ENCODE results near the gene NTM.

NTM gene

DNA sequence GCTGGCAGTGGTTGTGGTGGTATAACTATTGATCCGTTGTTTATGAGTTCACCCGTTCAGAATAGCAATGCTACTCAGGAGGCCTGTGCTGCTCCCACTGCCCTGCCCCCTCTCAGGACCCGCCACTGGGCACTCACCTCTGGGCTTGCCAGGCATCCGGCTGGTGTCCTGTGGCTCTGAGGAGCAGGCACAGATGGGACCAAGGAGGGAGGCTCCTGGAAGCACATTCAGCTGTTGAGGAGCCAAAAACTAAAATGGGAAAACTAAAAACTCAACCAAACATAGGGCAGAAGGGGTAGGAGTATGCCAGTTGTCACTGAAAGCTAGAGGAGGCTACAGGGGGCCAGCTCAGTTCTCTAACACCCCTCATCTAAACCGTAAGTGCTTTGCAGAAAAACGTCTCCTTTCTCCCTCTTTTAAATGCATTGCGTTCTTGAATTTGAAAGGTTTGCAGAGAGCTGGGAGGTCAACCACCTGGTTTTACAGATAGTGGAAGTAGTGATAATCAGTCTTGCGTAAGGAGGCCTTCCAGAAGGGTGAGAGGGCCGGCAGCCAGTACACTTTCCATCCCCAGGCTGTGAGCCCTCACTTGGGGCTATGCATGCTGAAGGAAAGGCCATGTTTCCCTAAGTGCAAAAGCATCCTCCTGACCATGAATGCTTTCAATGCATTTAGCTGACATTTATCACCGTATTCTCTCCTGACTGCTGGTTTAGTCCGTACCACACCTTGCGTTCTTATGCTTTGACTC, 547.4 kb downstream of the NTM start:
- DNase-seq (ENCODE audit: low read depth): no peak

- no peak for DNase-seq (ENCODE audit: low read depth)
Measured at GRCh38 chr11:131918663-131919062, 548.2 kb downstream of the NTM start.

DNA sequence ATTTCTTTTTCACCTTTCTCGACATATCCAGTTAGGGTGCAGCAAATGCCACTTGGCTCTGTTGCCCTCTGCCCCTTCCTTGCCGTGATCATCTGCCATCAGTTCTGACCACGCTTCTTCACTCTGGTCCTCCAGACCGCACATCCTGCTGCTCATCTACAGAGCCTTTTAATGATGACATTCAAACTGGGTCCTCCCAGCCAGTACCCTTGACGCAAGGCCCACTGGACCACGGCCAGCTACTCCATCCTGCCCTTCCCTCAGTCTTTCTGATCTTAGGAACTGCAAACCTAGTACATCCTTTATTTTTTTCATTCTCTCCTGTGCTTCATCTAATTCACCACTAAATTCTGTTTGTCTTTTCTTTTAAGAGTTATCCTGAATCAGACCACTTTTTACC, 551.8 kb downstream of the NTM start:
- DNase-seq (ENCODE audit: low read depth): no peak

DNA sequence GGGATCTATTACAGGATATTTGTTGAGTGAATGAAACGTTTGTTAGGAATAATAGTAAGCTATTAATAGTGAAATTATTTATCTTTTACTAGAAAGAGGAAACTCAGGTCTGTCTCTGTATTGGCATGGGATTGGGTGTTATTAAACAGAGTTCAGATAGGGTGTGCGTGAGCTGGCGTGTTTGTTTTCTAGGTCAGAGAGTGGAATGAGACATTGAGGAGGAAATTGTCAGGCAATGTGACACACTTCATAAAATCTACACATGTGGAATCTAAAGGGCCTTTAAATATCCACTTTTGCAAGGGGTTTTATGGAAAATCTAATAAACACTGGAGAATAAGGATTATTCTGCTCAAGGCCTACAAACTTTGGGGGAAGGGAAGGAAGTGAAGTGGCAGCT, 552.9 kb downstream of the NTM start:
- no peak for DNase-seq (ENCODE audit: low read depth)

DNA sequence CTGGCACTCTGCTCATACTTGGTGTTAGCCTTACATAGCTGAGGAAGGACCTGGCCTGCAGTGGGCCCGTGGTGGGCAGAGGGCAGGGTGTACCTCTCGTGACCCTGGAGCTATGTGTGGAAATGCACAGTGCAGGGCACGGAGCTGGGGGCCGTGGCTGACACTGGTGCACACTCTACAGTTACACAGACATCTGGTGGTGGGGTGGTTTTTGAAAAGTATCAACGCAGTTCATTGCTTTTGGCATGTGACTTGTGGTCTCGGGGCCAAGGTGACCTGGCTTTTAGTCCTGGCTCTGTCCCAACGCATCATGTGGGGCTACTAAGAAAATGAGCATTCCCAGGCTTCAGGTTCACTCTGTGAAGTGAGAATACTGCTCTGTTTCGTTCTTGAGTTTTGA, 553.6 kb downstream of the NTM start:
- DNase-seq (ENCODE audit: low read depth): no peak

- no peak for DNase-seq (ENCODE audit: low read depth)
Measured at GRCh38 chr11:131924457-131925201, 554.2 kb downstream of the NTM start.

DNA sequence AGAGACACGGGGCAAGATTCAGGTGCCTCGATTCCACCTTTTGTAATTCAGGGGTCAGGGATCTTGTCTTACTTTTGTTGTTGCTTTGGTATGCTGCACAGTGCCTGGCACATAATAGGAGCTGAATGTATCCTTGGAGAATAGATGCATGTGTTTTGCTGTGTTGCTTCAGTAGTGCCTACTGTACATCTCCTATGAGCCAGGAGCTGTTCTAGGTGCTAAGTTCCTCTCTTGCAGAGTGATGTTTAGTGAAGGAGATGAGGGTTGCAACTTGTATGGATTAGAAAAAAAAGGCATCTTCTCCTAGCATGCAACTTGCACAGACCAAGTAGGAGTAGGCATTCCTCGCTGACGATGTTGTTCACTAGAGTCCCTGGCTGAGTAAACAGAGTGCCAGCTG, 555.4 kb downstream of the NTM start:
- DNase-seq (ENCODE audit: low read depth): no peak

DNA sequence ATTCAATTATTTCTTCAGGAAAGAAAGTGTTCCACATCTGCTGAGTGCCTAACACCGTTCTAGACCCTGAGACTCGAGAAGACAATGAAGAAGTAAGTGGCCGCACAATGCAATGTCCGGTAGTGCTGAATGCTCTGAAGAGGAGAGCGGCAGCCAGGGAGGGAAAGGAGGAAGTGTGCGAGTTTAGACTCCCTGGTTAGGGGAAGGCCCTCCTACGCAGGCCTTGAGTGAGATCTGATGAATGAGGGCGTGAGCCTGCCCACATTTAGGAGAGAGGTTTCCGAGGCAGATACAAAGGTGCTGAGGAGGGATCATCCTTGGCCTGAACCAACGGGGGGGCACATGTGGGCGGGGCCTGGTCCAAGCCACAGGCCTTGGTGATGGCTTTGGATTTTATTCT, 558.6 kb downstream of the NTM start:
- no peak for DNase-seq (ENCODE audit: low read depth)

- DNase-seq (ENCODE audit: low read depth): no peak
Measured at GRCh38 chr11:131932584-131933325, 562.3 kb downstream of the NTM start.

- DNase-seq (ENCODE audit: low read depth): no peak
Measured at GRCh38 chr11:131934006-131934405, 563.6 kb downstream of the NTM start.

DNA sequence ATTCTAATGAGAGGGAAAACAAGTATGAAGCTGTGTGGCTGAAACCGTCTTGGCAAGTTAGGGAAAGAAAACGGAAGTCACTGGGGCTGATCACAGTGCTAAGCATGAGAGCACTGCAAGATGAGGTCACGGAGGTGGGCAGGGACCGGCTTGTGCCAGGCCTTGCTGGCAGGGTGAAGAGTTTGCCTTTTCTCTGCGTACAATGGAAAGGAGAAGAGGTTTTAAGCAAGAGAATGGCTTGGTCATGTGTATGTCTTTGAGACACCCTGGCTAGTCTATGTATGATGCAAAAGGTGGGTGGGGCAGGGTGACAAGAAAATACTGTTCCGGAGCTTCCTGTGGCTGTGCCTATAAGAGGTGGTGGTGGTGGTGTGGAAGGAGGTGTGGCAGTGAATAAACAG, 567.9 kb downstream of the NTM start:
- no peak for DNase-seq (ENCODE audit: low read depth)

DNA sequence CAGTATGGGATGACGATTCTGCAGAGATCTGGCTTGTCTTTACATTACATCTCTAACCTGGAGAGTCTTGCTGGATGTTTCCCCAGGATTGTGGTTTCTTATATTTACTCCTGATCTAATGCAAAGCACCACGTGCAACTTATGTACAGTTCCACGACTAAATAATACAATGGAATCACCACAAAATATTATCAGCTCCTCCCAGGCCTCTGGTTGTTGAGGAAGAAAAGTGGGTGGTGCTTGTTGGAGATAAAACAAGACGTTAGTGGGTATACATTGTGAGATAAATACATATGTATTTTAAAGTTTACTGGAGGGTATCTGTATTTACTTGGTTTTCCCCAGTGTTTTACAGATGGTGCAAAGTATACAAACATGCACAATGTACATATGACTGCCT, 569.7 kb downstream of the NTM start:
- DNase-seq (ENCODE audit: low read depth): no peak

GRCh38 chr11:131942878-131943277, 572.5 kb downstream of the NTM start:
- DNase-seq (ENCODE audit: low read depth): no peak

GRCh38 chr11:131943295-131943694, 572.9 kb downstream of the NTM start:
- DNase-seq (ENCODE audit: low read depth): no peak

- no peak for DNase-seq (ENCODE audit: low read depth)
Measured at GRCh38 chr11:131944736-131945135, 574.3 kb downstream of the NTM start.

- no peak for DNase-seq (ENCODE audit: low read depth)
Measured at GRCh38 chr11:131945706-131946105, 575.3 kb downstream of the NTM start.

DNA sequence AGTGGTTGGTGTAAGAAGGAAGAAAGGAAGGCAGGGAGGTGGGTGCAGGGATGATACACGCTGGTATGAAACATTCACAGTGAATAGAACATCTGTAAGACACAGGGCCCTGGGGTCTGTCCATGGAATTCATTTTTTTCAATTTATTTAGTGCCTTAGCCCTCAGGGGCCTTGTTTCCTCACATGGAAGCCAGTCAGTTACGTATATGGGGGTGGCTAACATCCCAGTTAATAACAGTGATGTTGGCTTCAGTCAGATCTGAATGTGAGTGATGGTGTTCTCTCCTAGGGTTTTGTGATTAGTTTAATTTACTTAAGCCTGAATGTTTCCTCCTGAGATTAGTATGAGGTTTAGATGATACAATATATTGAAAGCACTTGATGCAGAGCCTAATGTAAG, 577.1 kb downstream of the NTM start:
- no peak for DNase-seq (ENCODE audit: low read depth)

- DNase-seq (ENCODE audit: low read depth): no peak
Measured at GRCh38 chr11:131951121-131951520, 580.7 kb downstream of the NTM start.

DNA sequence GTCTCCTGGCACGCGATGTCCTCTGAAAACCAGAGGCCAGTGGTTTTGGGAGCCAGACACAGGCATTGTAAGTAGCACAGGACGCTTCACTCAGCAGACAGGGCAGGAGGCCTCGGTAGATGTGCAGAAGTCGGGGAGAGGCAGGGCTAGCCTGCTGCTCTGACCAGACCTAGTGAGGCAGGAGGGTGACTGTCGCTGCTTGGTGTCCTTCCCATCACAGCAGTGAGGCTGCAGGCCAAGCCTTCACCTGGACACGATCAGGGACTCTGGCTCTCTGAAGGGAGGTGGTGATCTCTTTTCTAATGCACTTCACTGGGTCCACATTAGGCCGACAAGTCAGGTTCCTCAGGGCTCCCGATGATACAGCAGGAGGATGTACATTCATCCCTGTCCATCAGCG, 583.7 kb downstream of the NTM start:
- DNase-seq (ENCODE audit: low read depth): no peak

DNA sequence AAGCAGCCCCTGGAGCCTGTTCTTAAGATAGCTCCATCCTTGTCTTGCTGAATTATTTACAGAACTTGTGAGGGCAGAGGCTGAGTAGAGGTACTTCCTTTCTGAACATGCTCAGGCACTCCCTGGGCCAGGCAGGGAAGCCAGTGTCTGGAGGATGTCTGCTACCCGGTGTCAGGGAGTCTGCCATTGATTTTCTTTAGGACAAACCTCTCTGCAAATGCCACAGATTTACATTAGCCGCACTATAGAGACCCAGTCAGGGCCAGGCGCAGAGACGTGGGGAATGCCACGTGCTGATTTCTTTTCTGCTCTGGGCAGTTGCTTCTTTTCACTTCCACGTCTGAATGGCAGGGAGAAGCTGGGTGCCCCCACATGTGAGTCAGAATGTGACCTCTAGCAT, 585.5 kb downstream of the NTM start:
- DNase-seq (ENCODE audit: low read depth): no peak

- no peak for DNase-seq (ENCODE audit: low read depth)
Measured at GRCh38 chr11:131957201-131957600, 586.8 kb downstream of the NTM start.

DNA sequence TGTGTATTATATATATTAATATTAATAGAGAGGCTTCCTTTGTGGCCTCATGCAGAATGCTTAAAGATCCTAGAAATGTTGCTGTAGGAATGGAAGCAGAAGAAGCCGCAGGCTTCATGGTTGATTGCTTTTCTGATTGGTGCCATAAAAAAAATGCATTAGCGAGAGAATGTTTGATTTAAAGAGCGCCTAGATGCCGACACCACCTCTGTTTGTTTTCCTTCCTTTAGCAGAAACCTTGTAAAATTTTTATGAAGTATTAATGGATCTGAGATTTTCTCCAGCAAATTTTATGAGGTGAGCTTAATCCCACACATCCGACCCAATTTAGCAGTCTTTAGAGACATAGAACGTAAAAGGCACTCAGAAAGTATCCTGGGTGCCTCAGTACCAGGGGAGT, 587.5 kb downstream of the NTM start:
- DNase-seq (ENCODE audit: low read depth): no peak

GRCh38 chr11:131962818-131963217, 592.4 kb downstream of the NTM start:
- DNase-seq (ENCODE audit: low read depth): no peak
